CD14-positive monocyte (primary cell): ENCODE data around the gene DUOXA1. TPM values are rescaled to one million over a fixed set of nuclear protein-coding genes. Genes with fewer than 3 reads are reported as not detected.

Experiments used
- DNase-seq, 3 donors: peaks; one replicate each; pipeline ENCODE4 v3.0.0-alpha.2; 2011 to 2022
- H2AFZ ChIP-seq: 2 replicates; pipeline ENCODE4 v1.6.0; 2012; ENCODE audit warnings: mild to moderate bottlenecking, low read depth, low read length, inconsistent platforms; ENCODE audit not compliant: insufficient read depth, poor library complexity, severe bottlenecking
- H3K27ac ChIP-seq, 2 donors: 1 replicate in 1 of 2; 2 replicates in 1 of 2; pipeline ENCODE4 v1.5.1; 2012 to 2013; ENCODE audit warnings: low read length in 2 of 2, control low read depth in 1 of 2, inconsistent platforms in 1 of 2, low read depth in 1 of 2, mild to moderate bottlenecking in 1 of 2
- H3K27me3 ChIP-seq, 2 donors: one replicate each; pipeline versions ENCODE4 v1.6.0 to v1.6.1; 2011 to 2013; ENCODE audit warnings: low read length in 2 of 2; ENCODE audit not compliant: control insufficient read depth in 2 of 2, insufficient read depth in 2 of 2
- H3K36me3 ChIP-seq, 2 donors: replicated peaks in 1 of 2; 1 replicate in 1 of 2; 2 replicates in 1 of 2; pipeline versions ENCODE4 v1.5.1 to v1.6.1; 2012 to 2013; ENCODE audit warnings: low read length in 2 of 2, control low read depth in 1 of 2, inconsistent platforms in 1 of 2, mild to moderate bottlenecking in 1 of 2; ENCODE audit not compliant: insufficient read depth in 2 of 2, control insufficient read depth in 1 of 2
- H3K4me1 ChIP-seq, 2 donors: 1 replicate in 1 of 2; 2 replicates in 1 of 2; pipeline versions ENCODE4 v1.5.1 to v1.6.1; 2012 to 2013; ENCODE audit warnings: low read length in 2 of 2, control low read depth in 1 of 2, inconsistent platforms in 1 of 2, mild to moderate bottlenecking in 1 of 2, moderate library complexity in 1 of 2; ENCODE audit not compliant: insufficient read depth in 2 of 2, control insufficient read depth in 1 of 2
- H3K4me2 ChIP-seq: replicated peaks from 2 replicates; pipeline ENCODE3; 2012; ENCODE audit warnings: low read length, moderate library complexity, mild to moderate bottlenecking; ENCODE audit not compliant: poor library complexity, severe bottlenecking; ENCODE audit errors: extremely low read depth
- H3K4me3 ChIP-seq, 3 experiments: fragments of 200-600 bp in 1 of 3; sonication (generic) in 1 of 3; replicated peaks in 1 of 3; 1 replicate in 2 of 3; 2 replicates in 1 of 3; pipeline ENCODE4 v1.5.1; 2011 to 2013; ENCODE audit warnings: low read length in 3 of 3, mild to moderate bottlenecking in 3 of 3, control low read depth in 2 of 3, low read depth in 2 of 3, inconsistent platforms in 1 of 3, moderate library complexity in 1 of 3
- H3K79me2 ChIP-seq: 2 replicates; pipeline ENCODE4 v1.6.0; 2012; ENCODE audit warnings: mild to moderate bottlenecking, control low read depth, inconsistent platforms, low read length, moderate library complexity; ENCODE audit not compliant: insufficient read depth
- H3K9ac ChIP-seq: 2 replicates; pipeline ENCODE4 v1.6.0; 2017; ENCODE audit warnings: low read length, mild to moderate bottlenecking; ENCODE audit not compliant: insufficient read depth, poor library complexity, severe bottlenecking
- H3K9me3 ChIP-seq, 2 donors: replicated peaks in 1 of 2; 1 replicate in 1 of 2; 2 replicates in 1 of 2; pipeline versions ENCODE4 v1.5.1 to v1.6.1; 2012 to 2013; ENCODE audit warnings: low read length in 2 of 2, control low read depth in 1 of 2; ENCODE audit not compliant: control insufficient read depth in 1 of 2, insufficient read depth in 1 of 2
- H4K20me1 ChIP-seq: 2 replicates; pipeline ENCODE4 v1.6.0; 2012; ENCODE audit warnings: mild to moderate bottlenecking, low read length, control low read depth, moderate library complexity; ENCODE audit not compliant: insufficient read depth
- H3K27ac Mint-ChIP-seq, 7 donors: one replicate each; pipeline ENCODE4 v1.8.0; 2020; ENCODE audit warnings: mild to moderate bottlenecking in 7 of 7, mixed read lengths in 7 of 7, moderate library complexity in 6 of 7, inconsistent platforms in 2 of 7
- H3K27me3 Mint-ChIP-seq, 3 donors: one replicate each; pipeline ENCODE4 v1.8.0; 2021 to 2022; ENCODE audit warnings: low read depth in 3 of 3, mild to moderate bottlenecking in 3 of 3, mixed read lengths in 3 of 3, moderate library complexity in 3 of 3, inconsistent platforms in 1 of 3
- H3K36me3 Mint-ChIP-seq, 2 donors: one replicate each; pipeline ENCODE4 v1.8.0; 2020; ENCODE audit warnings: mixed read lengths in 2 of 2, inconsistent platforms in 1 of 2, mild to moderate bottlenecking in 1 of 2
- H3K4me1 Mint-ChIP-seq: one replicate; pipeline ENCODE4 v1.8.0; 2020; ENCODE audit warnings: mild to moderate bottlenecking, mixed read lengths
- H3K4me3 Mint-ChIP-seq, 2 donors: one replicate each; pipeline ENCODE4 v1.8.0; 2020; ENCODE audit warnings: mild to moderate bottlenecking in 2 of 2, mixed read lengths in 2 of 2, moderate library complexity in 1 of 2
- H3K9me3 Mint-ChIP-seq, 7 donors: one replicate each; pipeline ENCODE4 v1.8.0; 2020 to 2022; ENCODE audit warnings: mixed read lengths in 7 of 7, mild to moderate bottlenecking in 6 of 7, moderate library complexity in 6 of 7, inconsistent platforms in 2 of 7
- CTCF ChIP-seq: fragments of 200-600 bp; IDR thresholded peaks from one replicate; pipeline ENCODE4 v1.8.0; 2022; ENCODE audit warnings: antibody characterized with exemption, mild to moderate bottlenecking
- WGBS: methylation state at CpG from one replicate; pipeline ENCODE4 v1.1.5; 2013; ENCODE audit warnings: missing lambda C conversion rate; ENCODE audit not compliant: insufficient coverage; 5-methylcytosine and 5-hydroxymethylcytosine counted together
- intact Hi-C, 2 donors: fragments of 100-400 bp; cut with micrococcal nuclease; formaldehyde crosslinking; loops; one replicate each; pipeline versions ENCODE4 v1.15.0 to v1.15.1; 2023
- polyA plus RNA-seq, 3 donors: library from polyadenylated mRNA; depleted of rRNA in 1 of 3; unstranded in 2 of 3; stranded (reverse) in 1 of 3; fragments of 300-500 nt in 2 of 3; fragments of >200 nt in 1 of 3; fragmentation: Illumina TruSeq in 2 of 3; gene quantifications; 1 replicate in 2 of 3; 2 replicates in 1 of 3; pipeline ENCODE4 v1.2.3, GENCODE V29; 2012 to 2021

The DUOXA1 gene
- polyA plus RNA-seq, 3 donors, result not detected

- H3K4me3 ChIP-seq, result no peak overlapping the region
- H3K9me3 ChIP-seq, result peaks cover 0 to 8% of the 10 kb centered on the region in 2 donors
- Mint-ChIP-seq H3K36me3 (no peaks in the 10 kb centered on the region), H3K27ac (no peak overlapping the region), H3K4me1 (peaks cover 8% of the 10 kb centered on the region), H3K27me3 (peaks cover 28 to 34% (median 30%) of the 10 kb centered on the region in 3 donors), H3K9me3 (peaks cover 0 to 5% (median 2%) of the 10 kb centered on the region in 7 donors), H3K4me3 (no peak overlapping the region)
- H2AFZ ChIP-seq, result no peak overlapping the region
- H3K9ac ChIP-seq, result no peak overlapping the region
- peaks cover 11 to 21% of the 10 kb centered on the region in 2 donors for H3K27me3 ChIP-seq
- no peak for TF ChIP-seq CTCF
- intact Hi-C loops, result no loop called here
- peaks cover 0 to 5% of the 10 kb centered on the region in 2 donors for H3K4me1 ChIP-seq
- H4K20me1 ChIP-seq, result no peaks in the 10 kb centered on the region
- no peak overlapping the region for H3K4me2 ChIP-seq
- no peak overlapping the region for H3K27ac ChIP-seq
- no peaks in the 10 kb centered on the region for H3K79me2 ChIP-seq
- DNase-seq, result no peak
- WGBS, result 97% methylated on average over 4 of the region's 6 CpGs
- no peaks in the 10 kb centered on the region for H3K36me3 ChIP-seq
Observed at GRCh38 chr15:45139770-45140169, 10.1 kb upstream of the DUOXA1 start.

GRCh38 chr15:45138814-45139765 is 9.4 kb upstream of the DUOXA1 start:
- no peak overlapping the region for H3K4me3 Mint-ChIP-seq
- Histone ChIP-seq H3K9me3 (peaks cover 0 to 13% of the 10 kb centered on the region in 2 donors), H4K20me1 (no peaks in the 10 kb centered on the region), H3K4me1 (peaks cover 0 to 5% of the 10 kb centered on the region in 2 donors), H3K9ac (no peak overlapping the region), H3K36me3 (no peaks in the 10 kb centered on the region), H2AFZ (no peak overlapping the region), H3K27me3 (peaks cover 16 to 28% of the 10 kb centered on the region in 2 donors), H3K4me2 (no peak overlapping the region), H3K4me3 (no peak overlapping the region), H3K27ac (no peak overlapping the region), H3K79me2 (no peaks in the 10 kb centered on the region)
- DNase-seq, result no peak
- peaks cover 32 to 40% (median 34%) of the 10 kb centered on the region in 3 donors for H3K27me3 Mint-ChIP-seq
- intact Hi-C loops, result no loop called here
- H3K36me3 Mint-ChIP-seq, result no peaks in the 10 kb centered on the region
- peaks cover 10% of the 10 kb centered on the region for H3K4me1 Mint-ChIP-seq
- peaks cover 0 to 12% (median 3%) of the 10 kb centered on the region in 7 donors for H3K9me3 Mint-ChIP-seq
- TF ChIP-seq CTCF, result no peak
- no peak overlapping the region for H3K27ac Mint-ChIP-seq
- WGBS, result 96% methylated on average over 5 of the region's 12 CpGs
